Measurements from ENCODE around the gene NUP58. TPM values are rescaled to one million over a fixed set of nuclear protein-coding genes. Genes with fewer than 3 reads are reported as not detected.

The NUP58 gene
- total RNA-seq, 4 donors from 2014 or later: 28.1 to 43.9 (median 37.3) TPM

DNA sequence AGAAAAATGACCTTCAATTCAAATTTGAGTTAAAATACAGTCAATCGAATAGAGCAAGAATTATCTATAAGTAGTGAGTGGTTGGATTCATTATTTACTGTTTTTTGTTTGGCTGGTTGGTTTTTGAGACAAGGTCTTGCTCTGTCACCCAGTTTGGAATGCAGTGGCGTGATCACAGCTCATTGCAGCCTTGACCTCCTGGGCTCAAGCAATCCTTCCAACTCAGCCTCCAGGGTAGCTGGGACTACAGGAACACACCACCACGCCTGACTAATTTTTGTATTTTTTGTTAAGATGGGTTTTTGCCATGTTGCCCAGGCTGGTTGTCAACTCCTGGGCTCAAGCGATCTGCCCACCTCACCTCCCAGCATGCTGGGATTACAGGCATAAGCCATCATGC lies 39.2 kb upstream of the NUP58 start:
- no peaks in the 10 kb centered on the region for H3K4me1 ChIP-seq
- no peak overlapping the region for H3K4me3 ChIP-seq
- no peaks in the 10 kb centered on the region for H3K27me3 ChIP-seq
- peaks cover 4 to 98% of the 10 kb centered on the region in 2 donors for H3K36me3 ChIP-seq
- no peak for ATAC-seq
- no peak overlapping the region for H3K27ac ChIP-seq
- no peaks in the 10 kb centered on the region for H3K9me3 ChIP-seq
- TF ChIP-seq EP300 (IDR thresholded peaks at IDR 0.05) (no peak), POLR2AphosphoS5 (IDR thresholded peaks at IDR 0.05) (no peak), POLR2A (IDR thresholded peaks at IDR 0.05) (no peak)
- TF ChIP-seq, protein P1, sequence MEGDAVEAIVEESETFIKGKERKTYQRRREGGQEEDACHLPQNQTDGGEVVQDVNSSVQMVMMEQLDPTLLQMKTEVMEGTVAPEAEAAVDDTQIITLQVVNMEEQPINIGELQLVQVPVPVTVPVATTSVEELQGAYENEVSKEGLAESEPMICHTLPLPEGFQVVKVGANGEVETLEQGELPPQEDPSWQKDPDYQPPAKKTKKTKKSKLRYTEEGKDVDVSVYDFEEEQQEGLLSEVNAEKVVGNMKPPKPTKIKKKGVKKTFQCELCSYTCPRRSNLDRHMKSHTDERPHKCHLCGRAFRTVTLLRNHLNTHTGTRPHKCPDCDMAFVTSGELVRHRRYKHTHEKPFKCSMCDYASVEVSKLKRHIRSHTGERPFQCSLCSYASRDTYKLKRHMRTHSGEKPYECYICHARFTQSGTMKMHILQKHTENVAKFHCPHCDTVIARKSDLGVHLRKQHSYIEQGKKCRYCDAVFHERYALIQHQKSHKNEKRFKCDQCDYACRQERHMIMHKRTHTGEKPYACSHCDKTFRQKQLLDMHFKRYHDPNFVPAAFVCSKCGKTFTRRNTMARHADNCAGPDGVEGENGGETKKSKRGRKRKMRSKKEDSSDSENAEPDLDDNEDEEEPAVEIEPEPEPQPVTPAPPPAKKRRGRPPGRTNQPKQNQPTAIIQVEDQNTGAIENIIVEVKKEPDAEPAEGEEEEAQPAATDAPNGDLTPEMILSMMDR (IDR thresholded peaks at IDR 0.05): no peak
- 84 to 100% methylated on average over 2 to 3 of the region's 4 CpGs for WGBS, 2 donors (ENCODE audit: low coverage in 1 of 2)

DNA sequence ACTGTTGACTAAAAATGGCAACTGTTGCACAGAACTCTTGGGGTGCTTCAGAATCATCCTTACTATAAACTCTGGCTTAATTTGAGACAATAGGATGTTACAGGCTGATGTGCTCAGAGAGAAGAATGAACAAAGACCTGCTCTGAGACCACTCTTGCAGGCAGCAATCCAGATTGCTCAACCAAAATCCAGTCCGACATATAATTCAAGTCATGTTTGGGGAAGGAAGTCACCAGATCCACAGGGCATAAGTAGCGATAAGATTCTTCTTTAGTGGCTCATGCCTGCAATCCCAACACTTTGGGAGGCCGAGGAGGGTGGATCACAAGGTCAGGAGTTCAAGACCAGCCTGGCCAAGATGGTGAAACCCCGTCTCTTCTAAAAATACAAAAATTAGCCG lies 34.7 kb upstream of the NUP58 start:
- no peak overlapping the region for H3K4me3 ChIP-seq
- no peaks in the 10 kb centered on the region for H3K4me1 ChIP-seq
- no peaks in the 10 kb centered on the region for H3K27me3 ChIP-seq
- peaks cover 4 to 73% of the 10 kb centered on the region in 2 donors for H3K36me3 ChIP-seq
- TF ChIP-seq, protein P1 (IDR thresholded peaks at IDR 0.05): no peak
- TF ChIP-seq POLR2AphosphoS5 (IDR thresholded peaks at IDR 0.05) (no peak), POLR2A (IDR thresholded peaks at IDR 0.05) (no peak), EP300 (IDR thresholded peaks at IDR 0.05) (no peak)
- H3K9me3 ChIP-seq: no peaks in the 10 kb centered on the region
- 71 to 100% methylated on average over 1 to 2 of the region's 5 CpGs for WGBS, 2 donors (ENCODE audit: low coverage in 1 of 2)
- ATAC-seq: no peak
- no peak overlapping the region for H3K27ac ChIP-seq

DNA sequence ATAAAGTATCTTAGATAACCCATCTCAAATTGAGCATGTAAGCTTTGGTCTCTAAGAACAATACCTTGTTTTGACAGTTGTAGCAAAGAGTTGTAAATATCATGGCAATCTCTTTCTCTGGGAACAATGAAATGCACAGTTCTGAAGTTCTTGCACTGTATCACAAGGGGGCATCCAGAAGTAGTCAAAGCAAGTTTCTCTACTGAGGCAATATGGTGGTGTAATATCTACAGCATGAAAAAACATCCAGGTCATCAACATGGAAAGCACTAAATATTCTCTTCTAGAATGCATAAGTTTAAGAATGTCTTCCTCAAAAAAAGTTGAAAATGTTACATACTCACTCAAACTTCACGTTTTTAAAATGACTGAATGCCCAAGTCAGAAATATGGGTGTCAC lies 33.7 kb upstream of the NUP58 start:
- TF ChIP-seq POLR2A (IDR thresholded peaks at IDR 0.05) (no peak), POLR2AphosphoS5 (IDR thresholded peaks at IDR 0.05) (no peak), EP300 (IDR thresholded peaks at IDR 0.05) (no peak)
- TF ChIP-seq, protein P1 (IDR thresholded peaks at IDR 0.05): no peak
- ATAC-seq: no peak

DNA sequence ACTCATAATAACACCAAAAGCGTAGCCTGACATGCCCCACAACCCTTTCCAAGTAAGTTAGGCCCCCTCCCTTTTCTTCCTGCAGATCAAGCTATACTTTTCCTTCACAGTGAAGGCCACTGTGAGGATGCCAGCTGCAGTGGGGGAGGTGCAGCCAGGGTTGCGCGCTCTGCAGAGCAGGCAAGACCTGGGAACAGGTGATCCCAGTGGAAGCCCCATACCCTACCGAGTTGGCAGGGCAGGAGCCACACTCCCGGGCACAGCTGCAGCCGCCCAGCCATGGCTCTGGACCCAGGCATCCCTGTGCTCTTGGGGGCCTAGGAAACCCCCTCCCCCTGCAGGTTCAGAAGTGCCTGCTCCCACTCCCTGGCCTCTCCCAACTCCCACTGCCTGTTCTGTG lies 32.9 kb upstream of the NUP58 start:
- no peak for ATAC-seq
- Histone ChIP-seq H3K36me3 (peaks cover 4 to 72% of the 10 kb centered on the region in 2 donors), H3K4me3 (no peak overlapping the region), H3K4me1 (no peaks in the 10 kb centered on the region), H3K27ac (no peak overlapping the region), H3K27me3 (no peaks in the 10 kb centered on the region), H3K9me3 (no peaks in the 10 kb centered on the region)
- 100% methylated on average over 1 of the region's 6 CpGs; no CpG with 5 or more reads in 1 of the 2 donors for WGBS, 2 donors (ENCODE audit: low coverage in 1 of 2)
- TF ChIP-seq POLR2AphosphoS5 (IDR thresholded peaks at IDR 0.05): no peak

More for the DNA sequence above, 33.7 kb upstream of the NUP58 start:
- Histone ChIP-seq H3K9me3 (no peaks in the 10 kb centered on the region), H3K27ac (no peak overlapping the region), H3K4me3 (no peak overlapping the region), H3K4me1 (no peaks in the 10 kb centered on the region), H3K36me3 (peaks cover 4 to 72% of the 10 kb centered on the region in 2 donors), H3K27me3 (no peaks in the 10 kb centered on the region)
- 69 to 92% methylated on average over 1 of the region's 1 CpG for WGBS, 2 donors (ENCODE audit: low coverage in 1 of 2)

DNA sequence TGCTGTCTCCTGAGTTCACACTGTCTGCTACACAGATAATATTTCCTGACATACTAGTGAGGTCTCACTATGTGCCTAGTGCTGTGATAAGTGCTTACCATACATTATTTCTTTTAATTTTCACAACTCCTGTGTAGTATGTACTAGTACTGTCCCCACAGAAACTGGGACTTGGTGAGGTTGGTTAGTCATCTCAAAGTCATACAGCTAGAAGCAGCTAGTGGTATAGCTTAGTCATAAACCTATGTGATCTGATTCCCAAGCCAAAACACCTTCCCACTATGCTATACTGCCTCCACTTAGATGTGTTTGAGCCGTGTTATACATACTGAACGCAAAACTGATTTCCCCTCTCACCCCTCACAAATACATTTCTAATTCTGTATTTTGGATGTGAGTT lies 24.7 kb upstream of the NUP58 start:
- Histone ChIP-seq H3K4me1 (no peaks in the 10 kb centered on the region), H3K36me3 (peaks cover 0 to 21% of the 10 kb centered on the region in 2 donors)
- no peak for ATAC-seq

More for the DNA sequence above, 24.7 kb upstream of the NUP58 start:
- H3K9me3 ChIP-seq: no peaks in the 10 kb centered on the region
- no peak overlapping the region for H3K27ac ChIP-seq
- TF ChIP-seq POLR2A (IDR thresholded peaks at IDR 0.05) (no peak), POLR2AphosphoS5 (IDR thresholded peaks at IDR 0.05) (no peak), EP300 (IDR thresholded peaks at IDR 0.05) (no peak)
- TF ChIP-seq, protein P1 (IDR thresholded peaks at IDR 0.05): no peak
- H3K27me3 ChIP-seq: no peaks in the 10 kb centered on the region
- WGBS, 2 donors (ENCODE audit: low coverage in 1 of 2): 92 to 100% methylated on average over 2 of the region's 2 CpGs
- H3K4me3 ChIP-seq: no peak overlapping the region

All from gastroesophageal sphincter (tissue), 4 donors.